CD4-positive, alpha-beta T cell treated with Interleukin-12 subunit alpha and Interleukin-12 subunit beta, for 1 hour (primary cell): ENCODE results near the gene NTN5.
"Not testable (repeated sequence)": the region's sequence is repeated elsewhere in the genome, so short reads cannot be mapped to it uniquely, and the experiment has no call there.

ENCODE experiments used
- DNase-seq: peaks from one replicate; pipeline ENCODE4 v3.0.0-alpha.2; 2020

NTN5 gene

GRCh38 chr19:48672994-48673393 is at the start of gene NTN5:
TSS of gene NTN5 (minus strand) at chr19:48673017. CDS start at chr19:48670986, 2,031 bp downstream.
- DNase-seq: no peak

- no peak for DNase-seq
Observed at GRCh38 chr19:48722196-48722708, 49.4 kb upstream of the NTN5 start.

- peak; percentile 94 for DNase-seq
Observed at GRCh38 chr19:48720613-48721296, 47.9 kb upstream of the NTN5 start.

- no peak for DNase-seq
Observed at GRCh38 chr19:48720251-48720612, 47.4 kb upstream of the NTN5 start.

GRCh38 chr19:48719263-48720171 is 46.7 kb upstream of the NTN5 start, which contains the start of gene MAMSTR:
TSS of gene MAMSTR (minus strand) at chr19:48719725. CDS start at chr19:48719031, 694 bp downstream.
- no peak for DNase-seq

GRCh38 chr19:48718711-48719231 is 46.0 kb upstream of the NTN5 start:
- DNase-seq: no peak

GRCh38 chr19:48718106-48718505 is 45.3 kb upstream of the NTN5 start:
- DNase-seq: not testable (repeated sequence)

DNA sequence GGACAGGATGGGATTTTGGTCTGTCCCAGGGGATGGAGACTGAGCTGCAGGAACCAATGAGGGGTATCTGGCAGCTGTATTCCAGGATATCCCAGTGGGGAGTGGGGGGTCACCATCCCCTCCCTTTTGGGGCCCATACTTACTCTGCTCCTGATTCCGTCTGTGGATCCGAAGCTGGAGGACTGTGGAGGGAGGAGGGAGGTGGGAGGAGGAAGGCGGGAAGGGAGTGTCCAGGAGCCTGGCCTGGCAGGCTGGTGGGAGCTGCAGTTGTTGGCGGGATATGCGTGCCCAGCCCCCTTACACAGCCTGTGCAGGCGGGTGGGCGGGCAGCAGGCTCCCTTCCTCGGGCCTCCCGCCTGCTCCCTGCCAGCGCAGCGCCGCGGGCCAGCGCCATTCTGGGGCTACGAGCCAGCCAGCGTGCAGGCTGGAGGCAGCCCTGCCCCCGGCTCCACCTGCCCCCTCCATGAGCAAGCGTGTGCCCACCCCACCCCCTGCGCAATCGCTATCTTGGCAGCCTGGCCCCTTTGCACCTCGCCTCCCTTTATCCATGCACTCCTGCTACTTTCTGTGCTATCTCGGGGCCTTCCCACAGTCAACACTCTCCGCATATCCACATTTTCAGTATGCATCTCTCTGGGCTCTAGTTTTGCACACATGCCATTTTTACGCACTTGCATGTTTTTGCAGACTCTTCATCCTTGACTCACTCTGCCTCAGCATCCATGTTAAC is 43.9 kb upstream of the NTN5 start:
- DNase-seq: no peak

DNA sequence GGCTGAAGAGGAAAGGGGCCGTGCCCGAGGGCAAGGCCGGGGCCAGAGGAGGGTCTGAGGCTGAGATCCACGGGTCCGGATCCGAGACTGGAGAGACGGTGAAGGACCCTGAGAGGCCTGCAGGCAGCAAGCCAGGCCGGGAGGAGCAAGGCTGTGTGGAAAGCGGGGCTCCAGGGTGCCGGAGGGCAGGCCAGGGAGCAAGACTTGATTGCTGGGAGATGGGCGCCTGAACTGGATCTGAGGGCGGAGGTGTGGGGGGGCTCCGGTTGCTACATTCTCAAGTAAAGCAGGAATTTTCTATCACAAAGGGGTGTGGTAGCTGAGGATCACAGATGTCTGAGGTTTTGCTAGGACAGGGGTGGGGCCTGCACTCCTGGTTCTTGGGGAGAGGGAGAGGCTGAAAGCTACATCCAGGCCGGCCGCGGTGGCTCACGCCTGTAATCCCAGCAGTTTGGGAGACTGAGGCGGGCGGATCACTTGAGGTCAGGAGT is 42.9 kb upstream of the NTN5 start:
- no peak for DNase-seq

- DNase-seq: no peak
Observed at GRCh38 chr19:48714759-48715675, 42.2 kb upstream of the NTN5 start.

DNA sequence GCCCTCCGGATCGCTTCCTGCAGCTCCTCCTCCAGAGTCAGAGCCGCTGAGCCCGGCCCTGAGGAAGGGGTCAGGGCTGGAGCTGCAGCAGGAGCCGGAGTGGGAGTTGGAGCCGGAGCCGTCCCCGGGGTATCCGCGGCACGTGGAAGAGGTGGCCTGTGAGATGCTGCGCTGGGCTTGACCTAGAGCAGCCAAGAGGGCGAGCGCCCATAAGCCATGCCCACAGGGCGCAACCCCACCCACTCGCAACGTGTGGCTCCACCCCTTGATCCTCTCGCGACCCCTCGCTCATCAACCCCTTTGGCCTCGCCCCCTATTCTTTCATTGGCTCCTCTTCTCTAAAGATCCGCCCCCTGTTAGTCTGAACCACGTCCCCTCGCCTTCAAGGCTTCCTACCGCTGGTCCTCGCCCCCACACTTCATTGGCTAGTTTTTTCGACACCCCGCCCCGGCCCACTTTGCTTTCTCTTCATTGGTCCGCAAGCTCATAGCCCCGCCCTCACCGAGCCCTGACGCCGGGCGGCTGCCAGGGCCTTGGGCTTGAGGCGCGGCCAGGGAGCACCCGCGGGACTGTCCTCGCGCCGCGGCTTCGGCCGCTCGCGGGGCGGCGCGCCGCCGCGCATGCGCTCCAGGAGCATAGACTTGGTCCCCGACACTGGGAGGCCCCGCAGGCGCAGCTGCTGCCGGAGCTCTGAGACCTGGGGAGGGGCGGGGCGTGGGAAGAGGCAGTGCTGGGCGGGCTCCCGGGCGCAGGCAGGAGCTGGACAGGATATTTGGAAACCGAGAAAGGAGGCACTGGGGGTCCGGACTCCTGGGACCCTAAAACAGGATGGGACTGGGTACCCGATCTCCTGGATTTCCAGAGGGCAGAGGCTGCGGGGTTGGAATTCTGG is 41.3 kb upstream of the NTN5 start:
- DNase-seq: peak; percentile 99

DNA sequence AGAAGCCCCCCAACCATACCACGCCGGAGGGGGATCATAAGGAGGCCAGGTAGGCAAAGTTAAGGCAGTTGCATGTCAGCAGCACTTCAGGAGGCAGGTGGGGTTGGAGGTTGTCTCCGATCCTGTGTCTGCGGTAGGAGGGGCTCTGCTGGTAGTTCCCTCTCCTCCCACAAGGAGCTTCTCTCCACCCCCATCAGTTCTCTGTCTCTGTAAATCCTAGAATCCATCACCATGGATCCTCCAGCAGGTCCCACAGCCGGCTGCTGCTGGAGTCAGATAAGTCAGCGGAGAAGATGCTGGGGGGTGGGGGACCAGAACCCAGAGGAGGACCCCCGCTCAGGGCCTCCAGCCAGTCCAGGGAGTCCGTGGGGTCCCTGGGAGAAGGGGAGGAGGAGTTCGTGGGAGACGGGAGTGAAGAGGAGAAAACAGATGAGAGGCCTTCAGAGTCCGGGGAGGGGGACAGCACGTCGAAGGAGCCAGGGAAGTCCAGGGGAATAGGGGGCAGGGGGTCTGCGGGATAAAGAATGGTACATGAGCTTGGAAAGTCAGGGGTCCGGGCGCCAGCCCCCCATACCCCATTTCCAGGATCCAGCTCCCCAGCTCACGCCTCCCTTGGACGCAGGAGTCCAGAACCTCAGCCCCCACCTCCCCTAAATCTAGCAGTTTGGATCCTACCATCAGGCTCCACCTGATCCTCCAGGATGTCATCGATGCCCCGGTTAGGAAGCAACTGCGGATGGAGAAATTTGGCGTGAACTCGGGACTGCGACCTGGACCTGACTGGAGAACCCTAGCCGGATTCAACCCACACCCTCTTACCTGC is 40.4 kb upstream of the NTN5 start:
- DNase-seq: no peak

DNA sequence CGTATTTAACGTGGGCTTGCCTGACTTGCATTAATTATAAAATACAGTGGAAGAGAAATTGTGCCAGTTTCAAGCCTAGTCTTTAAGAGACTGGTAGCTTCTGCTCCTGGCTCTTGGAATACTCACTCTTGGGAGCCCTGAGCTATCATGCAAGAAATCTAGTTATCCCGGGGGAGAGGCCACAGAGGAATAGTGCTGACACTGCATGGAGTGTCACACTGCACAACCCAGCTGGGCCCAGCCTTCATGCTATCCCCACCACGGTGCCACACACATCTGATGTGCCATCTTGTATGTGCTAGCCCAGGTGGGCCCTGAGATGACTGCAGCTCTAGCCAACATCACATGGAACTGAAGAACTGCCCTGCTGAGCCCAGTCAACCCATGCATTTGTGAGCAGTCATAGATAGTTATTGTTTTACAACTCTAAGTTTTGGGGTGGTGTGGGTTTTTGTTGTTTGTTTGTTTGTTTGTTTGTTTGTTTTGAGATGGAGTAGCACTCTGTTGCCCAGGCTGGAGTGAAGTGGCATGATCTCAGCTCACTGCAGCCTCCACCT is 38.4 kb upstream of the NTN5 start:
- no peak for DNase-seq

- DNase-seq: no peak
Observed at GRCh38 chr19:48708471-48708870, 35.7 kb upstream of the NTN5 start.

DNA sequence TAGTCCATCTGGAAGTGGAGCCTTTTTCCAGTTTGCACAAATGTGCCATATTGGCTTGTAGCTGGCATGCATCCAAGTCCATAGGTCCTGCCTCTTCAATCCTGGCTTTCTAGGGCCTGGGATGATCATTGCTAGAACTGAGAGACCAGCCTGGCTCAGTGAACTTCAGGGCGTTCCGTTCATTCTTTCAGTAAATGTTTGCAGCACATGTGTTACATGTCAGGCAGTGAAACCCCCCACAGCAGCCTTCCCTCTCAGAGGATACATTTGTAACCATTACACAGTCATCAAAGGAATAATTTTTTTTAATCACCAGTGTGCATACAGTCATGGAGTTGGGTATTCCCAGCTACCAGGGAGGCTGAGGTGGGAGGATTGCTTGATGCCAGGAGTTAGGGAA is 32.6 kb upstream of the NTN5 start:
- DNase-seq: no peak

DNA sequence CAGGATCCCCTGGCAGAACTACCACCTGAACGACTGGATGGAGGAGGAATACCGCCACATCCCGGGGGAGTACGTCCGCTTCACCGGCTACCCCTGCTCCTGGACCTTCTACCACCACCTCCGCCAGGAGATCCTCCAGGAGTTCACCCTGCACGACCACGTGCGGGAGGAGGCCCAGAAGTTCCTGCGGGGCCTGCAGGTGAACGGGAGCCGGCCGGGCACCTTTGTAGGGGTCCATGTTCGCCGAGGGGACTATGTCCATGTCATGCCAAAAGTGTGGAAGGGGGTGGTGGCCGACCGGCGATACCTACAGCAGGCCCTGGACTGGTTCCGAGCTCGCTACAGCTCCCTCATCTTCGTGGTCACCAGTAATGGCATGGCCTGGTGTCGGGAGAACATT is 30.5 kb upstream of the NTN5 start:
- no peak for DNase-seq

DNA sequence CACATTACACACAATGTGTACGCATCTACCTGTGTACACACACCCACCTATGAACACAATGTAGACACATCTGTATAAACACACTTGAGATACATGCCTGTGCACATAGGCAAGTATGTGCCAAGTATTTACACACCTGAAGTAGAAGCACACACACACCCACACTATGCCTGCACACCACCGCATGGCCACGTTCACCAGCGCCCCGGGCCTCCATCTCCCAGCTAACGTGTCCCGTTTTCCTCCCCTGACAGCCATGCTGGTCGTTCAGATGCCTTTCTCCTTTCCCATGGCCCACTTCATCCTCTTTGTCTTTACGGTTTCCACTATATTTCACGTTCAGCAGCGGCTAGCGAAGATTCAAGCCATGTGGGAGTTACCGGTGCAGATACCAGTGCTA is 29.9 kb upstream of the NTN5 start:
- DNase-seq: no peak

DNA sequence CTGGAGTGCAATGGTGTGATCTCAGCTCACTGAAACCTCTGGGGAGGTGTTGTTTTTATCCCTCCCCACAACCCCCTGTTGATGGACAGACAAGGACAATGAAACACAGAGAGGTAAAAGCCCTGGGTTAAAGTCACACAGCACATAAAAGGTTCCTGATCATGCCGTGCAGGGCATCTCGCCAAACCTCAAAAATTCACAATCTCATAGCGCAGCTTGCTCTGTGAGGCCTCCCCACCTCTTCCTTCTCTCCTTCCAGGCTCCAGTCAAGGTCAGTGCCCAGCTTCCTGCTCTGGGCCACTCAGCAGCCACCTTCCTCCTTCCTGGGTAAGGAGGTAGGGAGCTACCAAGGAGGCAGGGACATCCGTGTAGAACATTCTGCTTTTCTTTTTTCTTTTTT is 25.2 kb upstream of the NTN5 start:
- no peak for DNase-seq

GRCh38 chr19:48696353-48697010 is 23.7 kb upstream of the NTN5 start:
- no peak for DNase-seq
